ENCODE results near the gene KCNQ1.

The KCNQ1 gene

DNA sequence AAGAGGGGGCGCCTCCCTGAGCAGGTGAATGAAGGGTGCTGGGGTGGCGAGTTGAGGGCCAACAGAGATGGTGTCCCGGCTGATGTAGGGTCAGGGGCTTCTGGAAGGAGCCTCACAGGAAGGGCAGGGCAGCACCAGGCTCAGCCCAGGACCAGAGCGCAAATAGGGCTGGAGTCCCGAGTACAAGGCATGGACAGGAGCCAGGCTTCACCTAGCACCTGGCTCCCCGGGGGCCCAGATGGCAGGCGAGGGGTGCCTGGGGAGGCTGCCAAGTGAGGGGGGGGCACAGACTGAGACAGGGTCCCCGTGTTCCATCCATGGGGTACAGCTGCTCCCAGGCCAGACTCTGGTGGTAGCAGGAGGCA lies 105.8 kb downstream of the KCNQ1 start:
- H3K4me3 ChIP-seq (ENCODE audit: low read depth, low read length) = no peak overlapping the region
- TF ChIP-seq, protein P1, sequence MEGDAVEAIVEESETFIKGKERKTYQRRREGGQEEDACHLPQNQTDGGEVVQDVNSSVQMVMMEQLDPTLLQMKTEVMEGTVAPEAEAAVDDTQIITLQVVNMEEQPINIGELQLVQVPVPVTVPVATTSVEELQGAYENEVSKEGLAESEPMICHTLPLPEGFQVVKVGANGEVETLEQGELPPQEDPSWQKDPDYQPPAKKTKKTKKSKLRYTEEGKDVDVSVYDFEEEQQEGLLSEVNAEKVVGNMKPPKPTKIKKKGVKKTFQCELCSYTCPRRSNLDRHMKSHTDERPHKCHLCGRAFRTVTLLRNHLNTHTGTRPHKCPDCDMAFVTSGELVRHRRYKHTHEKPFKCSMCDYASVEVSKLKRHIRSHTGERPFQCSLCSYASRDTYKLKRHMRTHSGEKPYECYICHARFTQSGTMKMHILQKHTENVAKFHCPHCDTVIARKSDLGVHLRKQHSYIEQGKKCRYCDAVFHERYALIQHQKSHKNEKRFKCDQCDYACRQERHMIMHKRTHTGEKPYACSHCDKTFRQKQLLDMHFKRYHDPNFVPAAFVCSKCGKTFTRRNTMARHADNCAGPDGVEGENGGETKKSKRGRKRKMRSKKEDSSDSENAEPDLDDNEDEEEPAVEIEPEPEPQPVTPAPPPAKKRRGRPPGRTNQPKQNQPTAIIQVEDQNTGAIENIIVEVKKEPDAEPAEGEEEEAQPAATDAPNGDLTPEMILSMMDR (IDR thresholded peaks at IDR 0.05; ENCODE audit: borderline replicate concordance, insufficient read depth, low read depth, low read length) = no peak

DNA sequence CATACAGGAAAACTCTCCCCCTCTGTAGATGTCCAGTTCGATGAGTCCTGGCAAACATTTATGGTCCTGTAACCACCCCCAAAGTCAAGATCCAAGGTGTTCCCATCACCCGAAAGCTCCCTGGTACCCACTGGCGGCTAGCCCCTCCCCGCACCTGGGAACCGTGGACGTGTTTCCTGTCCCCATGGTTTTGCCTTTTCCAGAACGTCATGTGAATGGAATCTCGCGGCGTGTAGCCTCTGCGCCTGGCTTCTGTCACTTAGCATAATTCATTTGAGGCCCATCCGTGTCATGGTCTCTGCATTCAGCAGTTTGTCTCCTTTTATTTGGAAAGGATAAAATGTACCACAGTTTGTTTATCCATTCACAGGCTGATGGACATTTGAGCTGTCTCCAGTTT lies 106.3 kb downstream of the KCNQ1 start:
- TF ChIP-seq, protein P1 (IDR thresholded peaks at IDR 0.05; ENCODE audit: borderline replicate concordance, insufficient read depth, low read depth, low read length) = no peak

DNA sequence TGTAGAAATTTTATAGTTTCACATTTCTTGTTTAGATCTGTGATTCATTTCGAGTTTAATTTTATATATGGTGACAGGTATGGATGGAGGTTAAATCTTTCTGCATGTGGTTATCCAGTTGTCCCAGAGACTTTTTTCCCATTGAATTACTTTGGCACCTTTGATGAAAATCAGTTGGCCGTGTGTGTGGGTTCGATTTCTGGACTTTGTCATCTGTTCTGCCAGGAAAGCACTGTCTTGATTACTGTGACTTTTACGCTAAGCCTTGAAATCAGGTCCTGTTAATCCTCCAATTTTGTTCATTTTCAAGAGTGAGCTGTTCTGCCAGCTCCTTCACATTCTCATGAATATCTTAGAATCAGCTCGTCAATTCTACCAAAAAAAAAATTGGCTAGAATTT lies 107.4 kb downstream of the KCNQ1 start:
- TF ChIP-seq, protein P1 (IDR thresholded peaks at IDR 0.05; ENCODE audit: borderline replicate concordance, insufficient read depth, low read depth, low read length) = no peak
- H3K4me3 ChIP-seq (ENCODE audit: low read depth, low read length) = no peak overlapping the region

More for the DNA sequence above, 106.3 kb downstream of the KCNQ1 start:
- H3K4me3 ChIP-seq (ENCODE audit: low read depth, low read length) = no peak overlapping the region

DNA sequence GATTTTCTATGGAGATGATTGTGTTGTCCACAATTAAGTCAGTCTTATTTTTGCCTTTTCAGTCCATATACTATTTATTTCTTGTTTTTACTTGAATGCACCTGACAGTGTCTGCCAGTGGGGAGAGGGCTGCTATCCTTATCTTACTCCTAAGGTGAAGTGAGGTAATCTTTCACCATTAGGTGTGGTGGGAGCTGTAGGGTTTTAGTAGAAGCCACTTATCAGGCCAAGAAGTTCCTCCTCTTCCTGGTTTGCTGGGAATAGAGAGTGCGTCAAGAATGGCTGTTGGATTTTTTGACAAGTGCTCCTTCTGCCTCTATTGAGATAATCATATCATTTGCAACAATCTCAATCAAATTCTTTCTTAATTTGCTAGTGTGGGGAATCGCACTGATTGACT lies 108.4 kb downstream of the KCNQ1 start:
- TF ChIP-seq, protein P1 (IDR thresholded peaks at IDR 0.05; ENCODE audit: borderline replicate concordance, insufficient read depth, low read depth, low read length) = no peak
- H3K4me3 ChIP-seq (ENCODE audit: low read depth, low read length) = no peak overlapping the region

DNA sequence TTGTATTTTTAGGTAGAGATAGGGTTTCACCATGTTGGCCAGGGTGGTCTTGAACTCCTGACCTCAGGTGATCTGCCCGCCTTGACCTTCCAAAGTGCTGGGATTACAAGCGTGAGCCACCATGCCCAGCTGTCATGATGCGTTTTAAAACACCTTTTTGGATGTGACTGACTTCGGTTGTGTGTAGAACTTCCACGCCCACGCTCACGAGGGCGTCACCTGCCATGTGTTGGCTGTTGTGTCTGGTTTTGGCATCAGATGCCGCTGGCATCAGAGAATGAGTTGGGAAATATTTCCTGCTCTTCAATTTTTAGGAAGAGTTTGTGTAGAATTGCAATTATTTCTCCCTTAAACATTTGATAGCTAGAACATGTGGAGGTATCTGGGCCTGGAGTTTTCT lies 109.1 kb downstream of the KCNQ1 start:
- TF ChIP-seq, protein P1 (IDR thresholded peaks at IDR 0.05; ENCODE audit: borderline replicate concordance, insufficient read depth, low read depth, low read length) = no peak

DNA sequence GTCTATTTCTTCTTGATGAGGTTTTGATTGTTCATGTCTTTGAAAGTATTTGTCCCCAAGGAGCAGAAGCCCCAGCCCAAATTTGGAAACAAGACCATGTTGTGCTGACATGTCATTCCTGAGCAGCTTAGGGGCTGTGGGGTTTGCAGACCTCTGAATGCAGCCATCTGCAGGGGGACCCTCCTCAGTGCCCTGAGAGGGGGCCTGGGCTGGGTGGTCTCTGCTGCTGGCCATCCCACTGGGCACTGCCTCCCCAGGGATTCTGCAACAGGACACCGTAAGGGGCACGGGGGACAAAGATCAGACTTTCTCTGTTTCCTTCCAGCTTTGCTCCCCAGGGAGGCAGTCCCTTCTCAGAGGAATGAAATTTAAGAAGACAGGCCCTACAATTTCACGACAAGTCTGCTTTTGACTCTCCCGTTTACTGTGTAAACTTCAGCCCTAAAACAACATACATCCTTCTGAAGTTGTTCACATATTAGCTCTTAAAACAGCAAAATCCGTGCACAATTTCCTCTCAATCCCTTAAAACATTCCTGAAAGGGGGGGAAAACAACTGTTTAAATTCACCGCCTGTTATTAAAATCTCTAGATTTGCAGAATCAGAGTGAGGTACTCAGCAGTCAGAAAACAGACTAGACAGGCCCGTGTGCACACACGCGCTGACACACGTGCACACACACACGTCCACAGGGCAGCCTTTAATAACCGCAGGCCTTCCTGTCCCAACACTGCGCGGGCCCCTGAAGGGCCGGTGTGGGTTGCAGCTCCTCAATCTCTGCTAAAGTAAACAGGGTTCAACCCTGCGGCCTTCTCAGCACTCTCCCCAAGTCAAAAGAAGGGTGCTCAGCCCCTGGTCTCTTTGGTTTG lies 109.8 kb downstream of the KCNQ1 start:
- H3K4me3 ChIP-seq (ENCODE audit: low read depth, low read length) = no peak overlapping the region
- TF ChIP-seq, protein P1 (IDR thresholded peaks at IDR 0.05; ENCODE audit: borderline replicate concordance, insufficient read depth, low read depth, low read length) = no peak

More for the DNA sequence above, 109.1 kb downstream of the KCNQ1 start:
- H3K4me3 ChIP-seq (ENCODE audit: low read depth, low read length) = no peak overlapping the region

DNA sequence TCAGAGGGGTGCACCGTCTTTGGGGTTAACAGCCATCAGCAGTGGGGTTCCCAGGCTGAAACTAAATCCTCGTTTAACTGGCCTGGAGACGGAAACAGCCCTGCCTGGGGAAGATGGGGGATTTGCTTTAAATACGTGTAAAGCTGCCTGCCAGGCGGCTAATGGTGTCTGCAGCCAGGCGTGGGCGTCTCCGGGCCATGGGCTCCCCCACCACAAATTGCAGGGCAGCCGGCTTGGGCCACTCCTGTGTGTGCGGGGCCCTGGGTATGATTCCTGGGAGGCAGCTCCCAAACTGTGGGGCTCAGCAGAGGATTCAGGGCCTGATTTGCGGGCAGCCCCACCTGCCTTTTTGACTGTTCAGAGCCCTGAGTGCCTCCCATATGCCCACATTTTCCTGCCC lies 110.5 kb downstream of the KCNQ1 start:
- TF ChIP-seq, protein P1 (IDR thresholded peaks at IDR 0.05; ENCODE audit: borderline replicate concordance, insufficient read depth, low read depth, low read length) = no peak
- no peak overlapping the region for H3K4me3 ChIP-seq (ENCODE audit: low read depth, low read length)

All from GM12875 (cell line).